HuH-7.5 (cell line): ENCODE measurements around the gene OCIAD1.
"Not testable (repeated sequence)": the region's sequence is repeated elsewhere in the genome, so short reads cannot be mapped to it uniquely, and the experiment has no call there.

ENCODE experiments used
- DNase-seq: peaks from one replicate; pipeline ENCODE4 v3.0.0; 2011; ENCODE audit warnings: low spot score

Gene OCIAD1, protein sequence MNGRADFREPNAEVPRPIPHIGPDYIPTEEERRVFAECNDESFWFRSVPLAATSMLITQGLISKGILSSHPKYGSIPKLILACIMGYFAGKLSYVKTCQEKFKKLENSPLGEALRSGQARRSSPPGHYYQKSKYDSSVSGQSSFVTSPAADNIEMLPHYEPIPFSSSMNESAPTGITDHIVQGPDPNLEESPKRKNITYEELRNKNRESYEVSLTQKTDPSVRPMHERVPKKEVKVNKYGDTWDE

DNA sequence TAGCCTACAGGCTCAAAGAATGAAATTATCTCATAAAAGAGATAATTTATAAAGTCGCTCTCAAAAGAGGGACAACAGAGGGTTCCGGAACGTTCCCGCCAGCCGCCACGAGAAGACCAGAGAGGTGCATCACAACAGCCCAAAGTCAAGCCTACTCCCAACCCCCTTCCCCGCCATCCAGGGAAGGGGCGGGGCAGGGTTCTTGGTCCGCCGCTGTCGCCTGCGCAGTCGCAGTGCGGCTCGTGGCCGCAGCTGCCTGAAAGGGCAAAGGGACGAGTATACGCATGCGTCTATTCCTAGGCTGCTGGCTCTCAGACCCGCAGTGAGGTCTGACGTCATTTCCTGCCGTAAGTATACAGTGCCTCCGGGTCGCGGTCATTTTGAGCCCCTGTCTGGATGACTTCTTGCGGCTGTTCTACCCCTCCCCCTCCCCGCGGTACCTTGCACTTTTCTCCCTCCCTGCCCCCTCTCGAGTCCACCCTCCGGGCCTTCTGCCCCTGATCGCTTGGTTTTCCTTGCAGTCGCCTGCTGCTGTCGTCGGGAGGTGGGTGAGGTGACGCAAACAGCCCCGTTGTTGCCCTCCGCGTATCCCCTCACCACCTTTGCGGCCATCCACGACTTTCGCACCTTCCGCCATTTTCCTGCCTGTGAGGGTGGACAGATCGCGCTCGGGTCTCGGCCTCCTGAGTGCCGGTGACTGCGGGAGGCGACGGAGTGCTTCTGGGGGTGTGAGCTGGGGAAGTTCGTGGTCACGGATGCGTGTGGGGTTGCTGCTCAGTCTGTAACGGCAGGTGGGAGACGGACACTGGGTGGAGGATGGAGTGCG, at the start of gene OCIAD1:
Gene OCIAD1 (plus strand): TSS at position 383 of the 826 bp plus-strand sequence. CDS start 1,537 bp downstream, outside the sequence.
- peak; percentile 63 for DNase-seq

DNA sequence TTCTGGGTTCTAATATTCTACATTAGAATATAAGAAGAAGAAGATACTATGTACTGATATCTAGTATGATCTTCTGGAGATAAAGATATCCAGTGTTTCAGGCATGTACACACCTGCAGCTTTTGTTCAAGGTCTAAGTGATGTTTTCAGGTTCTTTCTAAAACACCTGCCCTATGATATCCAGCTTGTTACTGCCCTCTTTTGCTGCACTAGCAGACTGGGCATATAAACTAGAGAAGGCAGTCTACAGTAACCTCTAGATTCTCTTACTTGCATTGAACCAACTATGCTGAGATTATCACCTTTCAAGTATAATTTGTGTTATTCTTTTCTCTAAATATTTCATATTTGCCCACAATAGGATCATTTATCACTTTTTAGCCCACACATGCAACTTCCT, 48.9 kb upstream of the OCIAD1 start:
- DNase-seq: no peak

DNA sequence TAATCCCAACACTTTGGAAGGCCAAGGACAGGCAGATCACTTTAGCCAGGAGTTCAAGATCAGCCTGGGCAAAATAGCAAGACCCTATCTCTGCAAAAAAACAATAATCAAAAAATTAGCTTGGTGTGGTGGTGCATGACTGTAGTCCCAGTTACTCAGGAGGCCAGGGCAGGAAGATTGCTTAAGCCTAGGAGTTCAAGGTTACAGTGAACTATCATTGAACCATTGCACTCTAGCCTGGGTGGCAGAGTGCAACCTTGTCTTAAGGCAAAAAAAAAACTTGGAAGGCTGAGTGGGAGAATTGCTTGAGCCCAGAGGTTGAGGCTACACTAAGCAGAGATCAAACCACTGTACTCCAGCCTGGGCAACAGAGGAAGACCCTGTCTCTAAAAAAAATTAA, 45.6 kb upstream of the OCIAD1 start:
- DNase-seq: no peak

DNA sequence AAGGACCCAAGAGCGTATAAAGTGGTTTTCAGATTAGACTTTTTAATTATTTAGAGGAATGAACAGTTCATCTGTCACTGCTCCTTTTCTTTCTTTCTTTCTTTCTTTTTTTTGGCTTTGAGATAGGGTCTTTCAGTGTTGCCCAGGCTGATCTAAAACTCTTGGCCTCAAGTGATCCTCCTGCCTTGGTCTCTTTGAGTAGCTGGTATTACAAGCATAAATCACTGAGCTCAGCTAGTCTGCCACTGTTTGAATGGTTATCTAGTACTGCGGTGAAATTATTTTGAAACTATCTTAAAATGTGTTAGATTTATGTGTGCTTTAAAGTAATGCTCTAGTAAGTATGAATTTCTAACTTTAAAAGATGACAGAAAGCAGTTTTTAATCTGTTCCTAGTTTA, 44.3 kb upstream of the OCIAD1 start:
- DNase-seq: no peak

DNA sequence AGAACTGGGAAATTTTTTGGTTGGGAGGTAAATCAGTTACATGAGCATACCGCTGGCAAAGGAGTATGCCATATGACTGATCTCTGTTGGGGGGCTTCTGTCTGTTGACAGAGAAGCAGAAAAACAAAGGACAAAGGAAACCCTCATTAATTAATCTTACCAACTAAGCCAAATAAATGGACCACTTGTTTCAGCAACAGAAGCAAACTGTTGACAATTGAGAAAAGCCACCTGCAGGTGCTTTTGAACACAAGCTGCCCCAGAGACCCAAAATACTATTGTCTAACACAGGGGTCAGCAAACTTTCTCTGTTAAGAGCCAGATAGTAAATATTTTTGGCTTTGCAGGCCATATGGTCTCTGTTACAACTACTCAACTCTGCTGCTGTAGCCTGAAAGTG, 43.8 kb upstream of the OCIAD1 start:
- DNase-seq: no peak

DNA sequence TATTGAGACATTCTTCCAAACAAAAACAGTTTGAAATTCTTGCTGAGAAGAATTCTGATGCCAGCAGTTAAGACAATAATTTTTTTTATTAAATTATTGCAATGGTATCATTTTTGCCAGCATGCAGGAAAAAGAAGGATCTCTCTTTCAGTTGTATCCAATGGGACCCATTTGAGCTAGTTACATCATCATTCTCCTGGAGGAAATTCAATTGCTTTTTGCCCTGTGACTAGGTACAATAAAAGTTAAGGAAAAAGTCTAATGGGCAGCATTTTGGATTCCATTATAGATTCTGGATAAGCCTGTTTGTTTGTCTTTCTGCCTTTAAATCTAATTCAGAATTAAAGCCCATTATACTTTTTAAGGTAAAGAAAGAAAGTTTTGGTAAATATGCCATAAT, 40.3 kb upstream of the OCIAD1 start:
- no peak for DNase-seq

DNA sequence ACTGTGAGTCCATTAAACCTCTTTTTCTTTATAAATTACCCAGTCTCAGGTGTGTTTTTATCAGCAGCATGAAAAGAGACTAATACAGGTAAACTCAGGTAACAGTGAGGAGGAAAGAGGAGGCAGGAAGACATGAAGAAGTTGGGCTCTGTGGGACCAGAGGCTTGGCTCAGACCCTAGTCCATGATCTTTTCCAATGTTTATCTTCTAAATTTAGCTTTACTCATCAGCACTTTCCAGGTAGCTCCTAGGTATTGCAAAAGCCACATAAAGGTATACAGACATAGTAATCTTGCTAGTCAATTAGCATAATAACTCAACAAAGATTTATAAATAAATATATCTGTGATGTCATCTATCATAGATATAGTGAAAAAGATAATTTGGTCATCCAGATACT, 39.6 kb upstream of the OCIAD1 start:
- no peak for DNase-seq

DNA sequence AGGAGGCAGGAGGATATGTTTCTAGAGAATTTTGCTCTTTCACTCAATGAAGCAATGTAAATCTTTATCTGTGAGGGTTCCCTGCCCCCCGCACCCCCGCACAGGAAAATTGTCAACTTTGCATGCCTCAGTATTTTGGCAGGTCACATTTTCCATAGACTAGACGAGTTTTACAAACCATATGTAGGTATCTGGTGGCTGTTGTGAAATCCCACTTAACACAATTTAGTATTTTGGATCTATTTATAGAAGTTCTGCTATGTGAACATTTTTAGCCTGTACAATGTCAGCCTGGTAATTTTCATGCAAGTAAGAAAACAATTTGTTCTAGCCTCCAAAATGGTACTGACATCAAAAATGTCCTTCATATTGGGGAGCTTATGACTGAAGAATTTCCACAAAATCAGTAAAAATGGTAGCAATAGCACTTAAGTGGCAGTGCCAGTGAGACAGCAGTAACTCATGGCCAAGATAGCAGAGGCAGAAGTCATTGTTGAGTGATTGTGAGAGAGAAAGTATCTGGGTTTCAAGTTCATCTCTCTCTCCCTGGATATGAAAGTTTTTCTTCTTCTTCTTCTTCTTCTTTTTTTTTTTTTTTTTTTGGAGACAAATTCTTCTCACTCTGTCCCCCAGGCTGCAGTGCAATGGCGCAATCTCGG, 38.4 kb upstream of the OCIAD1 start:
- DNase-seq: no peak

DNA sequence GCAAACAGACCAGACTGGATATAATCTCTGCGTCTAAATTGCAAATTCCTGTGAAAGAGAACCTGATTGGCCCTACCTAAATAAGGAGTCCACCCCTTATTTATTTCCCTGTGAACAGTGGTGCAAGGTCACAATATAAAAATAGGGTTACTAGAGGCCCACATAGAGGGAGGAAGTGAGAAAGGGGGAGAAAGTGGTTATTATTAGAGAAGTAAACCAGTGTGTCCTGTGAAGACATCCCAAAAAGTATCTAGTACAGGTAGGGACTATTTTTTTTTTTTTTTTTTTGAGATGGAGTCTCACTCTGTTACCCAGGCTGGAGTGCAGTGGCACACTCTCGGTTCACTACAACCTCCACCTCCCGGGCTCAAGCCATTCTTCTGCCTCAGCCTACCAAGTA, 35.8 kb upstream of the OCIAD1 start:
- DNase-seq: no peak

DNA sequence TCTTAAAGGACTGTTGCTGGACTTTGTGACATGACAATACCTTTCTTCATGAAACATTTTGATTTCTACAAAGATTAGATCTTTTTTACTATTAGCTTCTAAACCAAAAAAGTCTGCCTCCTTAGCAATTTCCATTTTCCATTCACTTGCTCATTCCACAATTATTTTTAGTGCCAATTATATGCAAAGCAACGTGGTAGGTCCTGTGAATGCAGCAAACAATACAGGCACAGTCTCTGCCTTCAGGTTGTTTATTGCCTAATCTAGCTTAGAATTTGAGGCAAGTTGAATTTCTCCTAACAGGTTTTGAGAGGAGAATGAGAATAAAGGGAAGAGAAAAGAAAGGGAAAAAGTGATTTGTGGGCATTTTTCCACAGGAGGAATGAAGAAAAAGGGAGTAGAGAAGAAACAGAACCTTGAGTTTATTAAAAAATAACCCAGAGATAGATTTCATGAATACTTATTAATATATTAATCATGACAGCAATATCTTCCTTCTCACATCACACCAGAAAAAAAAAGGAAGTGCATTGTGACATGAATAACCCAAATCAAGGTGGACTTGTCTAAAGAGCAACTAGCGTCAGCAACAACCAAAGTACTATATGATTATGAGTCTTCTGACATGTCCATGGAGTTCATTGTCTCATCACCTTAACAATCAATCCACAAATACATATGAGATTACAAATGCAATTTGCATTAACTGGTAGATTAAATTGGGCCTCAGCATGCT, 34.5 kb upstream of the OCIAD1 start:
- no peak for DNase-seq

DNA sequence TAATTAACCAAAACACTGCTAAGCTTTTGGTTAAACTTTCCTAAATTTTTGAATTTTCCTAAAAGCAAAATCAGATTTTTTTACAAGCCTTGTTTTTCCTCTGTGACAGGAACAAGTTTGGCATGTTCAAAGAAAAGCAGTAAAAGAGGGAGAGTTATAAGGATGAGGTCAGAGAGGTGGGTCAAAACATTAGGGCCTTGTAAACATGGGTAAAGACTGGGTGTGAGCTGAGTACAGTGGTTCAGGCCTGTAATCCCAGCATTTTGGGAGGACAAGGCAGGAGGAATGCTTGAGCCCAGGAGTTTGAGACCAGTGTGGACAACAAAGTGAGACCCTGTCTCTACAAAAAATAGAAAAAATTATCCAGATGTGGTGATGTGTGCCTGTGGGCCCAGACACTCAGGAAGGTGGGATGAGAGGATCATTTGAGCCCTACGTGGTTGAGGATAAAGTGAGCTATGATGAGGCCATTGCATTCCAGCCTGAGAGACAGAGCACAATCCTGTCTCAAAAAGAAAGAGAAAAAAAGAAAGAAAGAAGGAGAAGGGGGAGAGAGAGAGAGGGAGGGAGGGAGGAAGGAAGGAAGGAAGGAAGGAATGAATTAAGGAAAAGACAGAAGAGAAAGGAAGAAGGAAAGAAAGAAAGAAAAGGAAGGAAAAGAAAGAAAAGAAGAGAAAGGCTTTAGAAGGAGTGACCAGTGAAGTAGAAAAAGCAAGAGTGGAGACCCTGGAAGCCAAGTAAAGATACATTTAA, 33.8 kb upstream of the OCIAD1 start:
- DNase-seq: no peak

DNA sequence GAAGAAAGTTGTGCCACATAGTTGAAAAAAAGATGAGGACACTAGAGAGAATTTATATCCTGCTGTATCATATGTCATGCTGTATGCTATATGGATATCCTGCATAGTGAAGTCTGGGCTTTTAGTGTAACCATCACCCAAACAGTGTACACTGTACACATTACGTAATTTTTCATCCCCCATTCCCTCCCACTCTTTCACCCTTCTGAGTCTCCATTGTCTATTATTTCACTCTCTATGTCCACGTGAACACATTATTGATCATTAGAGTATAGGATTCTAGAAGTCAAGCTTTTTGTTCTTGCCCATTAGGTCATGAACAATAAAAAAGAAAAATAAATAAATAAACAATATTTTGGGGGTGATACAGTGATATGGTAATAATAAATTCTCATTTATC, 32.8 kb upstream of the OCIAD1 start:
- DNase-seq: no peak

DNA sequence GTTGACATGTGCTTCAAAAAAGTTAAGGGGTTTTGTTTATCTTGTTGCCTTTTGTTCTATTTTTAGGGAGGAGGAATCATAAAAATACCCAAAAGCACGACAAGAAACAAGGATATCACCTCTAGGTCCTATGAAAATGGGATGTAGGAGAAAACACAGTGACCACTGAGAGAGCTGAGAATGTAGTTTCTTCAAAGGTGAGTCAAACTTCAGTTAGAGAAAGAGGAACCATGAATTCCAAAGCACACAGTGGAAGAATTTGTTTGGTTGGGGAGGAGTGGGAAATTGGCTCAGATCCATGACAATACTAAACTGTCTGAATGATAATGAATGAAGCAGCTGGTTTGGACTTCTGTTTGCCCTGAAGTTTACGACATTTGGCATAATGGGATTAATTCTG, 31.7 kb upstream of the OCIAD1 start:
- DNase-seq: no peak

DNA sequence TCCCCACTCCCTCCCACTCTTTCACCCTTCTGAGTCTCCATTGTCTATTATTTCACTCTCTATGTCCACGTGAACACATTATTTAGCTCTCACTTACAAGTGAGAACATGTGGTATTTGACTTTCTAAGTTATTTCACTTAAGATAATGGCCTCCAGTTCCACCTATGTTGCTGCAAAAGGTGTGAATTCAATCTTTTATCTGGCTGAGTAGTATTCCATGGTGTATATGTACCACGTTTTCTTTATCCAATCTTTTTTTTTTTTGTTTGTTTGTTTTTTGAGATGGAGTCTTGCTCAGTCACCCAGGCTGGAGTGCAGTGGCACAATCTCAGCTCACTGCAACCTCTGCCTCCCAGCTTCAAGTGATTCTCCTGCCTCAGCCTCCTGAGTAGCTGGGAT, 30.7 kb upstream of the OCIAD1 start:
- not testable (repeated sequence) for DNase-seq

DNA sequence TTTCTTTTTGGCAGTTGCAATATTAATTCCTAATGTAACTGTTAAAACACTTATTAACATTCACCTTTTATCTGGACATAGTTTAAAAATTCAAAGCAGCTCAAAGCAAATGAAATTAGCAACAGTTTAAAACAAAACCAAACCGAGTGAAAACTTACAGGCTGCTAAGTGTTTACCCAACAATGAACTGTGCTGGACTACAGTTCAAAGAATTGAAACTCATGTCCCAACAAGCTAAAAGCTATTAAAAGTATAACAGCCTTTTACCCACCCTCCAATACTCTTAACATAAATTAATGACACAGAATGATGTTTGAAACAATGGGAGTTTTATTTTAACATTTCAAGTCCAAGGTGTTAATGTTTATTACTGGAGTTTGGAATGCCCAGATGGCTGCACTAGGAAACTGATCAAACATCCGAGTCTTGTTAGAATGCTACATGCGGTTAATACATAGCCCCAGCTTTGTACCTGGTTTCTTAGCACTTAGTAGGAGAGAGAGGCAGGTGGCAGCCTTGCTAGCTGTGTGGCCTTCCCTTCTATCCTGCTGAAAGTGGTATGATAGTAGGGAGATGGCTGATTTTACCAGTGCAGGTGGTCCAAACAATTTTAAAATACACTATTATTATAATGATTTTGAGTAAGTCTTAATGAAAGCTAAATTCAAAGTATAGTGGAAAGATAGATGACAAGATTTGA, 29.7 kb upstream of the OCIAD1 start:
- no peak for DNase-seq

DNA sequence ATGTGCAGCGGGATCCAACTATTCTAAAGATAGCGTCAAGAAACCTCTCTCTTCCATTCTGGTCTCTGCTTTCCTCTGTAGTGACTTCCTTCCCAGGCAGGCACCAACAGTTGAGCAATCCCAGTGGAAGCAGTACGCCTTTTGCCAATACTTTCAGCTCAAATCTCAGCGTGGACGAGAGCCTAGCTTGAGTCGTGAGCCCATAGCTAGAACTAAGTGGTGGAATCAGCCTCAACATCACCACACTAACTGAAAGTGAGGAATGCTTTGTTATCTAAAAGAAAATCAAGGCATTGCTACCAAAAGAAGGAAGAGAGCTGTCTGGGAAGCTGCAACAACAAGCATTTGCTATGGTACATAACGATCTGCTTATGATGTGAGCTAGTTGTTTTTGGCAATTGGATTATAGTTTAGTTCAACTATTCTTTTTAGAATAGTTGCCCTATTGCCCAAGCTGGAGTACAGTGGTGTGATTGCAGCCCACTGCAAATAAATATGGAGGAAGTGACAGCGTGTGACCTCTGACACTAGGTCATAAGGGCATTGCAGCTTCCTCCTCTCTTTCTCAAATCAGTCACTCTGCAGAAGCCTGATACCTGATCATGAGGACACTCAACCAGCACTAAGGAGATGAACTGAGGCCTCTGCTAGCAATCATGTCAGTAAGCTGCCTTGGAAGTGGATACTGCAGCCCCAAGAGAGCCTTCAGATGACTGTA, 26.1 kb upstream of the OCIAD1 start:
- DNase-seq: no peak

DNA sequence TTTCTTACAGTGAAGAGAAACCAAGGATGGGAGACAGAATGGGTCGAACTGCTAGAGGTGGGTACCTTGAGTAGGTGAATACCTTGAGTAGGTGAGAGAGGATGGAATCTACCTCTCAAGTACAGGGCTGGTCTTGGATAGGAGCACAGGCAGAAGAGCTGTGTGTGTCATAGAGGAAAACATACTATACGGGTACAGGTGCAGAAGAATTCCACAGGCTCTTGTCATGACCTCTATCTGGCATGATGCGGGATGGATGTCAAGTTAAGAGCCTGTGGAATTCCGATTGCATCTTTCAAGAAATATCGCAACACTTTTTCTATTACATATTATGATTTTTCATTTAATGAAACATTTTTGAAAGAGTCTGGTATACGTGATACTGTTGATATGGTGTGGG, 18.0 kb upstream of the OCIAD1 start:
- DNase-seq: no peak

DNA sequence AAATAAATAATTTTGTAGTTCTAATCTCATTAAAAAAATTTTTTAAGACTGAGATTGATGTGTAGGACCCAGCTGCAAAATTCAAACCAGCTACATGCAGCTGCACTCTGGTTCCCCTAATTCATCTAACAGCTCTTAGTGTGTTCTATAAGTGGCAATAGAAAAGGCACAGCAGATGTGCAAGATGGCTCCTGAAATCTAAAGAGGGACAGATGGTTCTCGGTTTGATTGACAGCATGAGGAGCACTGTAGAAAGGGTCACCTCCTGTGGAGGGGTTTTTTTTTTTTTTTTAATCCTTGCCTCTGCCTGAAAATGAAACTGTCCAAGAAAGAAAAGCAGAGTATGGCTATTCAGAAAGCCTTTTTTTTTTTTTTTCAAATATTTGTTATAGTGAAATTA, 16.9 kb upstream of the OCIAD1 start:
- DNase-seq: no peak

DNA sequence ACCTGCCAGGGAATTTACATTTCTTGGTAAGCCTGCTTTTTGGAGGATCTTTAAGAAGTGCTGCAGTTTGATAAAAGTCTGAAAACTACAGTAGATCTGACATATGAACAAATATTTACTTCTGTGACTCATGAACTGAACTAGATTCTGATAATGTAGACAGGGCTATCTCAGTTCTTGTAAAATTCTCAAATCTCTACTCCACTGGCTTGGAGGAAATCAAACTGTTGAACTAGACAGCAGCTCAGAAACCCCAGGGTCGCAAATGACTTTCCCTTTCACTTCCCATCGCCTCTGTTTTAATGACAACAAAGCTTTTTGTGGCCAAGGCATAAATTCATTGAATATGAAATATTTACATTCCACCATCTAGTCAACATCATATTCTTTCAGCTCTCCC, 15.4 kb upstream of the OCIAD1 start:
- DNase-seq: no peak

DNA sequence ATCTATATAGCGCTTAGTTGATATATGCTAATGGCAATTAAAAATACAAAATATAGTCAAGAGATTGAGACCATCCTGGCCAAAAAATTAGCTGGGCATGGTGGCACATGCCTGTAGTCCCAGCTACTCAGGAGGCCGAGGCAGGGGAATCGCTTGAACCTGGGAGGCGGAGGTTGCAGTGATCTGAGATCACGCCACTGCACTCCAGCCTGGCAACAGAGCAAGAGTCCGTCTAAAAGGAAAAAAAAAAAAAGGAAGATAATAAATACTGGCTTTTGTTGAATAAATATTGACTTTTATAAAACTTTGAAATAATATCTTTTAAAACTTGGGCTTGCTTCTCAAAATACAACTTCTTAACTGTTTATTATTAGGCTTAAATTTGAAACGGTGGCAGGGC, 14.6 kb upstream of the OCIAD1 start:
- DNase-seq: not testable (repeated sequence)

DNA sequence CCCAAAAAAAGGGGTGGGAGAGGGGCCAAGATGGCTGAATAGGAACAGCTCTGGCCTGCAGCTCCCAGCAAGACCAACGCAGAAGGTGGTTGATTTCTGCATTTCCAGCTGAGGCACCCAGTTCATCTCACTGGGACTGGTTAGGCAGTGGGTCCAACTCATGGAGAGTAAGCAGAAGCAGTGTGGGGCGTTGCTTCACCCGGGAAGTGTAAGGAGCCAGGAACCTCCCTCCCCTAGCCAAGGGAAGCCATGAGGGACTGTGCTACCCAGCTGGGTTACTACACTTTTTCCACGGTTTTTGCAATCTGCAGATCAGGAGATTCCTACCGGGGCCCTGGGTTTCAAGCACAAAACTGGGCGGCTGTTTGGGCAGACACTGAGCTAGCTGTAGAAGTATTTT, 13.9 kb upstream of the OCIAD1 start:
- DNase-seq: no peak
